Activated naive CD4-positive, alpha-beta T cell (primary cell): ENCODE results near the gene KRTAP3-1.
"Not testable (repeated sequence)": the region's sequence is repeated elsewhere in the genome, so short reads cannot be mapped to it uniquely, and the experiment has no call there.

Experiments used
- DNase-seq, 4 experiments: peaks; one replicate each; lab custom pipeline; 2025; lab: John Stamatoyannopoulos, UW

The KRTAP3-1 gene

DNA sequence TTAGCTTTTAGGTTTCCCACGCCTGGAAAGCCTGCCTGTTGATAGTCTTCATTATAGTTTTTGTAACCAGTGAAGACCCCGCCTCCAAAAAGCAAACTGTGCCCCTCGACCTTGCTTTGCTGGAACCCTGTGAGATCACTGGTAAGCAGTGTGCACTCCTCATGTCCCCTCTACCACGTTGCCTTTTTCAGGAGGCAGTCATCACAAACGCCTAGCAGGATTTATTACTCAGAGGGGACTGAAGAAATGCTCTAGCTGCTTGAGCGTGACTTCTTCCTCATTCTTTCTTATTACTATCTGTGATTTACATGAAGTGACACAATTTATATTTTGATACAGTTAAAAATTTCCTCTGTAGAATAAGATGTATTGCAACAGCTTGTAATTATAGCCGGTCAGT is 6.5 kb upstream of the KRTAP3-1 start:
- no peak for DNase-seq

DNA sequence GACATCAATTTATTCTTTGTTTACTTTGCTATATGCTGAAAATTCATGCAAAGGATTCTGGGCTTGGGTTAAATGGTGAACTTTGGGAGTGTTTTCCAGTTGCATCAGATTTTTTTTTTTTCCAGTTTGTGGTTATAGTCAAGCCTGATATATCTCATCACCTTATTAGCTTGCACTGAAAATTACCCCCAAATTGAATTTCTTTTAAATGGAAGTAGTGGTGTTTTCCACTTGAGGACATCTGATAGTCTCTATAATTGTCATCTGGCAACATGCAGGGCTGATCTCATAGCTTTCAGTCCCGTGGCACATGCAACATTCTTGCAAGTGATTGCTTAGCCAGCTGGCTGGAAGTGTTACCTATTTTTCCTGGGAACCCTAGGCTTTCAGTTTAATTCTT is 4.7 kb upstream of the KRTAP3-1 start:
- DNase-seq: no peak

DNA sequence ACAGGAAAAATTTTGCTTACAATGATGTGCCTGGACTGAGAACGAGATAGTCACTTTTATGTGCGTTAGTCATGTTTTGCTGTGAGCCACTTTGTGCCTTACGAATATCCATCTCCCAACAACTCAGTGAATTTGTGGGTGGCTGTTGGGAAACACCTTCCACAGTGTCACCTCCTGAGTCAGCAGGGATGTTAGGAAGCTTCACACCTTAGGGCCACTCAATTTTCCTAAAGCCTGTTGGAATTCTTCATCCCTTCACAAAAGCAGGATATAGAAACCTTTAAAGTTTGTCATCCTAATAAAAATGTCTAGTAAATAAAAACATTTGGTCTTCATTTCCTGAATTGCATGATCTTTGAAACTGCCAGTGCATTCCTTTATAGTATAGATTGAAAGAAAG is 4.3 kb upstream of the KRTAP3-1 start:
- no peak for DNase-seq

DNA sequence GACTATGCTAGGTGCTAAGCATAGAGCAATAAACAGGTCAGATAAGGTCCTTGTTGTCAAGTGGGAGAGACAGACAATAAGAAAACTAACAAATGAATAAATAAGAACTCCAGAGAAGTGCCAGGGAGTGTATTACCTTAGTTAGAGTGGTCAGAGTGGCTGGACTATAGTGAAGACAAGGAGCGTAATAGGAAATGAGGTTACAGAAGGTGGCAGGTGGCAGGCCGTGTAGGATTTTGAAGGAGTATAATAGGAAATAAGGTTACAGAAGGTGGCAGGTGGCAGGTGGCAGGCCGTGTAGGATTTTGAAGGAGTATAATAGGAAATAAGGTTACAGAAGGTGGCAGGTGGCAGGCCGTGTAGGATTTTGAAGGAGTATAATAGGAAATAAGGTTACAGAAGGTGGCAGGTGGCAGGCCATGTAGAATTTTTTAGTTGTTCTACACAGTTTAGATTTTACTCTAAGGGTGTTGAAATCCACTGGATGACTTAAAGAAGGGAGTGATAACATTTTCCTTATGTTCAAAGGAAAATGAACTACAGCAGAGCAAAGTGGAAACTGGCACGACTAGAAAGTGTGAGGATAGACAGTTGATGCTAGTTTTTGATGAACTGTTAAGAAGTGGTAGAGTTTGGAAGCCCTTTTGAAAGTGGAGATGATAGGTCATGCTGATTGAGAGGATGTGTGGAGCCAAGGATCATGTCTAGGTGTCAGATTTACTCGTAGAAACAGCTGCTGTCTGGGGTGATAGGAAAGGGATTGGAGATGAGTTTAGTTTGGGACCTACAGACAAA is 3.6 kb upstream of the KRTAP3-1 start:
- no peak for DNase-seq

DNA sequence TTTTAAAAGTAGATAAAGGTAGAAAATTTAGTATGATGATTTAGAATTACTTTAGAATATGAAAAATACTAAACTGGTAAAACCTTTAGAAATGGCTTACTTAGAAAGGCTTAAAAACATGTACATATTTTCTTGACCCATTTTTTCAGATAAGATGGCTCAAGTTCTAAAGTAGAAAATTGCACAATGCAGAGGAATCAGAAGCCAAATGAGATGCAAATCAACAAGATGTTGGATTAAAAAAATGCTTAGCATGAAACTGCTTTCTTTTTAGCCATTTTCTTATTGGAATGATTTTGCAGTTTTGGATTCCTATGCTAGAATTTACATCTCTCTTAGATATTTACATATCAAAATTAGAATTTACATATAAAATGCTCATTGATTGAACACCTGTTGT is 1.5 kb upstream of the KRTAP3-1 start:
- no peak for DNase-seq

DNA sequence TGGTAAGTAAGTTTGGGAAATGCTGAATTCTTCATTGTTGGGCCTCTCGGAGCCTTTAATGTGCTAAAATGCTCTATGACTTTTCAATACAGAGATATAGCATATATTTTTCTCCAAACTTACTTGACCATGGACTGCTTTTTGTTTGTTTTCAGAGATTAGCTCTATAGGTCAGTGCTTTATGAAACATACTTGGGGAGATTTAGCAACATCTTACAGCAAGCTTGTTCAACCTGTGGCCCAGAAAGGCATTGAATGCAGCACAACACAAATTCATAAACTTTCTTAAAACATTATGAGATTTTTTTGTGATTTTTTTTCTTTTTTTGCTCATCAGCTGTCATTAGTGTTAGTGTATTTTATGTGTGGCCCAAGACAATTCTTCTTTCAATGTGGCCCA is 1.0 kb upstream of the KRTAP3-1 start:
- DNase-seq: no peak

DNA sequence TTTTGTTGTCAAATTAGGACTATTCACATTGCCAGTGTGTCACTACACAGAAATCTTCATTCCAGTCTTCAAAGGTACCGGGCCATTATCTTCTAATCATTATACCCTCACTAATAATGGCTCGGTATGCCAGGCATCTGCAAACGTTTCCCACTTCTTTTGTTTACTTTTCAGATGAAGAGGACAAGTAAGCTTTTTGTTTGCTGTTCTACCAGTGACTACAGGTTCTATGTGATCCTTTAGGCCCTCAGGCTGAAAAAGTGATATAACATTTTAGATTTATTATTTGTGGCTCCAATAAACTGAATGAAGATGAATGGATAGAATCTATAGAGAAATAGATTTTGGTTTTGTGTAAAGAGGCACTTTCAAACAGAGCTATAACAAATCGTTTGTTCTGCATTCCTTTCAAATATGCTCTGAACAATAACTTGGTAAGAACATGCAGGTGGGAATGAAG is 403 bp upstream of the KRTAP3-1 start:
- DNase-seq: no peak

DNA sequence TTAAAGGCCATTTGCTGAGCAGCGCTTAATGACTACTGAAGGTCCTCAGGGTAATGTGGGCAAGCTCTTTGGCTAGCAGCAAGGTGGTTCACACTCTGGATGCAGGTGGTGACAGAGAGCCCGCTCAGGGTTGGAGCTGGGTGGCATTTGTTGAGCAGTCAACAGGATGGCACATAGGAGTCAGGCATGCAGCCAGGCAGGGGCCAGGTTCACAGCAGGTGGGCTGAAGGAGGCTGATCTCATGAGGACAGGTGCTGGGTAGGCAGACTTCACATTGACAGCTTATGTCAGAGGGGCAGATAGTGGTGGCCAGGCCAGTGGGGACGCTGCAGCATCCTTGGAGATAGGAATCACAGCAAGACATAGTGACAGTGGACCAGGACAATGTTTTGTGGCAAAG is 4.5 kb downstream of the KRTAP3-1 start:
- no peak for DNase-seq

DNA sequence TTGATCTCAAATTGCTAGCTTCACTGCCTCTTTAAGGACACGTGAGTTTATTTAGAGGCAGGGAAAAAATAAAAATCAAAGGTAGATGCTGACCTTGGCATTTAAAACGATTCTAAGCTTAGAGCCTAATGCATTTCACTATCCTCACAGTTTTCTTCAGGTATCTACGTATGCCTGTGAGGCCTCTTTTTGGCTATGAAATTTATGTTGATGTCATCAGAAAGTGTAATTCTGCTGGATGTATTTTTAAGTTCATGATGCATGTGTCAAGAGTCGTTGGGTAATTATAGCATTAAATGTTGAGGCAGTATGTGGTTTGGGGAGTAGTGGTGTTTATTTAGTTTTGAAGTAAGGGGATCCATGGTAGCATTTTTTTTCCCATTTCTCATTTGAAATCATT is 5.0 kb downstream of the KRTAP3-1 start:
- DNase-seq: no peak

DNA sequence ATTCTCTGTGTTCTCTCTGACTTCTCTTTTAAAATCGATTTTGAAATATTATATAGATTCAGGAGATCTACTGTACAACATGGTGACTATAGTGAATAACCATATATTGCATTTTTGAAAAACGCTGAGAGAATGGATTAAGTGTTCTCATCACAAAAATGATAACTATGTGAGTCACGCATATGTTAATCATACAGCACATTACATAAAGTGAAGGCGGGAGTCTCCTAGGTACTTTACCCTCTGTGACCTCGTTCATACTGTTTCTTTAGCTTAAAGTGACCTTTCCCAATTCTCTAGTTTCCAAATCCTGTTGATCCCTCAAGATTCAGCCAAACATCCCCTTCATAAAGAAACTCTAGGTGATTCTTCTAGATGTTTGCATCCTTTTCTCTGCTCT is 6.1 kb downstream of the KRTAP3-1 start:
- DNase-seq: no peak

DNA sequence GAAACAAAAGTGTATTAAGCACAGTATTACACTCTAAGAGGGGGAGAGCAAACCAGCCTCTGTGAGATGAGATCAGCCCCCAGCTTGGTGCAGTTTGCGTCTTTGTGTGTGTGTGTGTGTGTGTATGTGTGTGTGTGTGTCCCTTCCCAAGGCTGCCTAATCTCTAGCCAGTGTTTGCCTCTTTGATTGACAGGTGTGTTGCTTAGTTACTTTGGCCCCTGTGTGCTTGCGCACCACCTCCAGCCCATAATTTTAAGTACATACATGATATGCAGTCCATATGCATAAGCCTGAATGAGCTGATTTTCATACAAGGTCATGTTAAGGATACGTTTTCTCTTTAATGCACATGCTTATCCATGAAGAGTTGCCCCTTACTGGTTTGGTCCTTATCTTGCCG is 7.1 kb downstream of the KRTAP3-1 start:
- no peak for DNase-seq

DNA sequence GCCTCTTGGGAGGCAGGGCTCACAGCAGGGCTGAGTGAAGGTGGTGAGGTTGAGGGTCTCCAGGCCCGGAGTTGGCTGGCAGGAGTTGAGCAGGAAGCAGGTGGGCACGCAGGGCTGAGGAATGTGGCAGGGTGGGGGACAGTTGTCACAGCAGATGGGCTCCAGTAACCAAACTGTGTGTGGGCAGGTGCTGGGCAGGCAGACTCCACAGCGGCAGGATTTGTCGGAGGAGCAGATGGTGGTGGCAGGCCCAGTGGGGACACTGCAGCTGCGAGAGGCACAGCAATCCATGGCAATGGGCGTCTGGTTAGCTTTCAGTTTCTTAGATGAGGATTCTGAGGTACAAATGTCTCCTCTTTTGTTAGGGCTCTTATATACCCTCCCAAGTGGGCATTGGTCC is 9.4 kb downstream of the KRTAP3-1 start, which contains the start of gene KRTAP3-2:
TSS of gene KRTAP3-2 (minus strand) at position 344 of the 400 bp plus-strand sequence. CDS start at position 291, 53 bp downstream.
- DNase-seq: not testable (repeated sequence)

DNA sequence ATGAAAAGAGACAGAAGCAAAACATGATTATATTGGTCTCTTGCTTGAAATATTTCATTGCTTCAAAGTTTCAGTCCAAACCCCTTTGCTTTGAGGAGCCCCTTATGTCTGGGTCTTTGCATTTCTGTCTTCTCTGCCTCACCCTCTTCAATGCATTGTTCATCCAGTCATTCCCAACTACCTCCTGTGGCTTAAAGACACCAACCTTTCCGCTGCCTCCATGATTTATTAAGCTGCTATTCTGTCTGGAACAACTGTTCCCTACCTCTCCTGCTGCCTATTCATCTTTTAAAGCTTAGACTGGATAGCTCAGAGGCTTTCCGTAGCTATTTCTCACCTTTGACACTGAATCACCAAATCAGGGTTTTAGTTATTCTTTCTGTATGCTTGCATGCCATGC is 11.6 kb downstream of the KRTAP3-1 start:
- no peak for DNase-seq

DNA sequence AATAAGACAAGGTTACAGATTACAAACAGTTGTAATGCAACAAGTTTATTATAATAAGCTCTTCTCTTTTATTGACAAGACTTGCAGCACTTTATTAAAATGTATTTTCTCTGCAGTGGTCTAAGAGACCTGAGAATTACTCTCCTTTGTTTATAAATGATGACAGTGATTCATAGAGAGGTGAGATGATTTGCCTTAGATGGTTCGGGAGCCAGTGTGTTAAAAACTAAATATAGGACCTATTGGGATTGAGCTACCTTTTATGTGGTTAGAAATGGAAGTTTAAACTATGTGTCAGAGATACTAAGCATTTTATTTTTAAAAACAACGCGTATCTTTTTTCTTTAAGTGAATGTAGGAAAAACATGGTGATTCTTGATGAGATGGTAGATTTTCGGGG is 12.1 kb downstream of the KRTAP3-1 start:
- DNase-seq: no peak

DNA sequence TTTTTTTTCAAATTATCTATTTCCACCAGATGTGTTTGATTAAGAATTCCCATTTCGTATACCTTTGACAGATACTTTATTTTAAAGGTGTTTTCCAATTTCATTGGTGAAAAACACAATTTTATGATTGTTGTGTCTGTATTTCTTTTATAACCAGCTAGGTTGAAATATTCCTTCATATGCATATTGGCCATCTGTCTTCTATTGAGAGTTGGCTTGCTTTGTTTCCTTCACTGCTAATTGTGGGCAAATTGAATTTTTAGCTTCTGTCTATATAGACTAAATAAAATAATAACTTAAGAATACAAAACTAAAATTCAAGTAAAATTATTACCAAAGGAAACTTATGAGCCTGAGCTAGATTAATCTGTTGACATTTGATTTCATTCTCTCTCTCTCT is 13.8 kb downstream of the KRTAP3-1 start:
- no peak for DNase-seq

DNA sequence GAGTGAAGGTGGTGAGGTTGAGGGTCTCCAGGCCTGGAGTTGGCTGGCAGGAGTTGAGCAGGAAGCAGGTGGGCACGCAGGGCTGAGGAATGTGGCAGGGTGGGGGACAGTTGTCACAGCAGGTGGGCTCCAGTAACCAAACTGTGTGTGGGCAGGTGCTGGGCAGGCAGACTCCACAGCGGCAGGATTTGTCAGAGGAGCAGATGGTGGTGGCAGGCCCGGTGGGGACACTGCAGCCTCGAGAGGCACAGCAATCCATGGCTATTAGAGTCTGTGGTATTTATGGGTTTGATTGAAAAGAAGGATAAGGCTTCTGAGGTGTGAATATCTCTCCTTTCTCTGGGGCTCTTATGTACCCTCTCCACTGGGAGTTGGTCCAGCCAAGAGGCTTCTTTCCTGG is 15.1 kb downstream of the KRTAP3-1 start, which contains the start of gene KRTAP3-3:
TSS of gene KRTAP3-3 (minus strand) at position 326 of the 400 bp plus-strand sequence. CDS start at position 259, 67 bp downstream.
- no peak for DNase-seq

DNA sequence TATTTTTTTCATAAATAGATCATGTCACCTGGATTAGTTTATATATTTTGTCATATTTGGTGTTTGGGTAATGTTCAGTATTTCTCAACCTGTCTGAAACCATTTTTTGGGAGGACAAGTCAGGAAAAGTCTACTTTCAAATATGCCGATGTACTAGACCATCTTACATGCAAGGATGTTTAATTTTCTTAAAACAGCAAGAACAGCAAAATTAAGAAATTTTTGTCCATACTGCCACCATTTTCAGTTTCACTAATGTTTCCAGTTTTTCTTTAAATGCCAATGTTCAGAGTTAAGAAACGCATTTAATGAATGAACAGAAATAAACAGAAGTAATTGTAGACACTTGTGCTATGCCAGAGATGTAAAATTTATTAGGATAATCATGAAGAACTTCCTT is 15.8 kb downstream of the KRTAP3-1 start:
- no peak for DNase-seq

DNA sequence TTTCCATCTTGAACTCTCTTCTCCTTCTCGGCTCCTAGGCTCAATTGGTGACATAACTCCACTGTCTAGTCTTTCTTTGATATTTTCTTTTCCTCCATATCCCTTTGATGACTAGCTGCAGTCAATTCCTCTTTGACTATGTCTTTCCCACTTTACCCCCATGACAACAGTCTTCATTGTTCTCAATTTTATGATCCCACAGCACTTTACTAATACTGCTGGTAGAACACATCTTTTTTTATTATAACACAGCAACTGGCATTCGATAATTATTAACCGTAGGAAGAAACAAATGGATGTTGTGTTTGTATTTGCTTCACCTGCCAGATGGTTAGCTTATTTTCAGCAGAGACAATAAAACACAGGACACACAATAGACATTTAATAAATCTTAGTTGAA is 16.3 kb downstream of the KRTAP3-1 start:
- no peak for DNase-seq

DNA sequence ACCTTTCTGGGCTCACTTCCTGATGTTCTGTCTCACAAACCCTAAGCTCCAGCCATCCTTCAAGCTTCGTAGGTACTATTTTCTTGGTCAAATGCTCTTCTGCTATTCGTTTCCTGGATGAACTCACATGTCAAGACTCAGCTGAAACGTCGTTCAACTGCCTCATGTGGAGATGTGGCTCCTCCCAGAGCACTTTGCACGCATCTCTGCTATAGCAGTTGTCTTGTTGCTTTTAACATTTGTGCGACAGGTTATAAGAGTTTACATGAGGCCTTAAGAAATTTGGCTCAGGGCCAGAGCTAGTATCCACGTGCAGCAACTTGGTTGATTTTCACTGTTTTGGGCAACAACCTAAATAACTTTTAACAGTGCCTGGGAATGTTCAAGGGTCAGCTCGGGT is 22.0 kb downstream of the KRTAP3-1 start:
- DNase-seq: no peak

DNA sequence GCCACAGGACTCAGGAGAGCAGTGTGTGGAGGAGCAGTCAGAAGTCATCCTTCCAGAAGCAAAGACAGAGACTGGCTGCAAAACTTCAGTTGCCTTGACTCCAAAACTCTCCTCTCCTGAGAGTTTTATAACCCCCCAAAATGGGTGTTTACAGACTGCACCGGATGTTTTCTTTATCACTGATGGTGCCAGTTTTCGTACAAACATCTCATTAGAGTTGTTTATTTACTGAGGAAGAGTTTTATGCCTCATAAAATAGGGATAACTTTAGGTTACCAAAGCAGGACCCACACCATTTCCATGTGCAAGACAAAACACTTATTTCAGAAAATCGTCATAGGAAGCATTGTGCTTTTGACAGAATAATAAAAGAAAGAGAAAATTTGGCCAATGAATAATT is 24.7 kb downstream of the KRTAP3-1 start, which contains the start of gene KRT40:
TSS of gene KRT40 (minus strand) at position 101 of the 400 bp plus-strand sequence. CDS start at position 48, 53 bp downstream.
- DNase-seq: no peak

DNA sequence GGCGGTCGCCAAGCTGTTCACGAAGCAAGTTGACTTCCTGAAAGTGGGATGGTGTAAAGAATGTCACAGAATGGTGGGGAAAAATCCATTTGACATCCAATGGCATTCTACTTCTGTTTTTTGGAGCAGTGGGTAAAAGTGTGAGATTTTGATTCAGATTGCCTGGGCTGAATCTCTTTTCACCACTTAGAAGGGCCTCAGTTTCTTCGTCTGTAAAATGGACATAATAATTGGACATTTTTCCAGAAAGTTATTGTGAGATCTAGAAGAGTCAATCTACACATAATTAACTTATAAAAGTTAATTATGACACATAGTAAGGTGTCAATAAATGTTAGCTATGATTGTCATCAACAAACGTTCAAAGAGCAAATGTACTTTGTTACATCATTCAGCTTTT is 27.8 kb downstream of the KRTAP3-1 start:
- DNase-seq: no peak

DNA sequence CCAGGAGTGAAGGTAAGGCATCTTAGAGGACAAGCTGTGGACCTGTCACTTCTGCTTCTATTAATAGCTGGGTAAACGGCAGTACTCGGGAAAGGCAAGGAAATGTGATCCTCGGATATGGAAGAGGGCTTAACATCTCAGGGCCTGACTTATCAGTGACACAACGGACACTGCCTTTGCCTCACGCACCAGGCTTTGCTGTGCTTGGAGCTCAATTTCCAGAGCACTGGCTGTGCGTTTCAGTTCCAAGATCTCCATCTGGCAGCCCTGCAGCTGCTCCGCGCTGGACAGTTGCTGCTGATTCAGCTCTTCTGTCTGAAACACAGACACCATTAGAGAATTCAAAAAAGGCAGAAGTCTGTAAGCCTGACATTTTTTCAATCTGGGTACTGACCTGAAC is 28.3 kb downstream of the KRTAP3-1 start:
- no peak for DNase-seq

DNA sequence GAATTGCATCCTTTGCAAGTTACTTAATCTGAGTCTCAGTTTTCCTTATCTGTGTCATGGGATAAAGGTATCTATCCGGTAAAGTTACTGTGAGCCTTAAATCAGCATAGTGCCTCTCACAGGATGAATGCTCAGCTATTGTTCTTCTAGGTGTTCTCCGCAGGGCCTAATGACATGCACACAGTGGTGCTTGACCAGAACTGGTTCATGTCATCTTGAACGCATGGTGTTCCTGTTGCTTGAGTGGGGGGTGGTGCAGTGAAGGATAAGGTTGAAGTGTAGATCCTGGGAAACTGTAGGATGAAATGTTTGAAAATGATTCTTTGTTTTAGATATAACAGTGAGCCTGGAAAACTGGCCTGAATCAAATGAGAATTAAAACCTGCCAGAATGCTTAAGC is 28.8 kb downstream of the KRTAP3-1 start:
- DNase-seq: no peak
